Epithelial cell of proximal tubule (primary cell): ENCODE data around the gene EBLN1. TPM values are rescaled to one million over a fixed set of nuclear protein-coding genes. Genes with fewer than 3 reads are reported as not detected.
A peak's percentile ranks its signal among the peaks of the same experiment; 100 is the strongest.

ENCODE experiments used
- DNase-seq: peaks from one replicate; pipeline ENCODE4 v3.0.0-alpha.2; 2011; ENCODE audit warnings: low read depth
- H3K4me3 ChIP-seq: 2 replicates; pipeline ENCODE4 v1.5.1; 2011; ENCODE audit warnings: low read depth, mild to moderate bottlenecking, low read length
- CTCF ChIP-seq: conservative IDR thresholded peaks from 2 replicates; pipeline ENCODE4 v1.5.1; 2012; ENCODE audit warnings: low read depth, mild to moderate bottlenecking, low read length
- total RNA-seq: library from RNA; depleted of rRNA; stranded (reverse); fragments of >200 nt; gene quantifications from 2 replicates; pipeline ENCODE4 v1.2.3, GENCODE V29; 2015

Gene EBLN1
- total RNA-seq, 1 donor from 2014 or later: not detected

GRCh38 chr10:22245567-22245966 lies 27.8 kb upstream of the EBLN1 start:
- no peak for DNase-seq

GRCh38 chr10:22244855-22245254 lies 27.0 kb upstream of the EBLN1 start:
- TF ChIP-seq CTCF: no peak
- no peak overlapping the region for H3K4me3 ChIP-seq
- no peak for DNase-seq

More at GRCh38 chr10:22245567-22245966, 27.8 kb upstream of the EBLN1 start:
- H3K4me3 ChIP-seq: no peak overlapping the region
- no peak for TF ChIP-seq CTCF

- no peak overlapping the region for H3K4me3 ChIP-seq
- no peak for DNase-seq
- TF ChIP-seq CTCF: peak; percentile 35
These were observed 26.2 kb upstream of the EBLN1 start for GRCh38 chr10:22244001-22244400.

- no peak overlapping the region for H3K4me3 ChIP-seq
- TF ChIP-seq CTCF: no peak
- DNase-seq: no peak
These were observed 25.5 kb upstream of the EBLN1 start for GRCh38 chr10:22243321-22243720.

GRCh38 chr10:22231260-22231659 lies 13.4 kb upstream of the EBLN1 start:
- no peak for DNase-seq

GRCh38 chr10:22230158-22230833 lies 12.5 kb upstream of the EBLN1 start:
- DNase-seq: no peak
- peak overlapping the region; percentile 73 for H3K4me3 ChIP-seq
- no peak for TF ChIP-seq CTCF

More at GRCh38 chr10:22231260-22231659, 13.4 kb upstream of the EBLN1 start:
- no peak overlapping the region for H3K4me3 ChIP-seq
- no peak for TF ChIP-seq CTCF

GRCh38 chr10:22229802-22230157 lies 12.0 kb upstream of the EBLN1 start:
- peak overlapping the region; percentile 73 for H3K4me3 ChIP-seq
- no peak for TF ChIP-seq CTCF

More at GRCh38 chr10:22229802-22230157, 12.0 kb upstream of the EBLN1 start:
- no peak for DNase-seq
